Psoas muscle (tissue), 8 donors: ENCODE results near the gene NXF3. TPM values are rescaled to one million over a fixed set of nuclear protein-coding genes. Genes with fewer than 3 reads are reported as not detected.
"Not testable (repeated sequence)": the region's sequence is repeated elsewhere in the genome, so short reads cannot be mapped to it uniquely, and the experiment has no call there.

ENCODE experiments used
- ATAC-seq, 4 donors: fragments of 200-7000 bp; cut with Tn5 transposase; one replicate each; pipeline ENCODE4 v1.9.1; 2020; ENCODE audit warnings: moderate library complexity in 3 of 4, mild to moderate bottlenecking in 2 of 4
- DNase-seq, 2 donors: peaks; one replicate each; pipeline ENCODE4 v3.0.0-alpha.2; 2020
- H3K27ac ChIP-seq: fragments of 200-600 bp; one replicate; pipeline ENCODE4 v1.8.0; 2022
- H3K27me3 ChIP-seq, 3 donors: fragments of 200-600 bp in 1 of 3; one replicate each; pipeline versions ENCODE4 v1.6.1 to v1.8.0; 2013 to 2022; ENCODE audit warnings: low read length in 2 of 3, mild to moderate bottlenecking in 2 of 3, moderate library complexity in 1 of 3; ENCODE audit not compliant: insufficient read depth in 3 of 3
- H3K36me3 ChIP-seq, 2 donors: fragments of 200-600 bp in 1 of 2; one replicate each; pipeline versions ENCODE4 v1.6.1 to v1.8.0; 2013 to 2022; ENCODE audit warnings: low read depth in 1 of 2, mild to moderate bottlenecking in 1 of 2, moderate library complexity in 1 of 2; ENCODE audit not compliant: insufficient read depth in 1 of 2
- H3K4me1 ChIP-seq: fragments of 200-600 bp; one replicate; pipeline ENCODE4 v1.8.0; 2022
- H3K4me3 ChIP-seq: fragments of 200-600 bp; one replicate; pipeline ENCODE4 v1.8.0; 2022; ENCODE audit warnings: mild to moderate bottlenecking
- H3K9me3 ChIP-seq: fragments of 200-600 bp; one replicate; pipeline ENCODE4 v1.8.0; 2022
- CTCF ChIP-seq: fragments of 200-600 bp; IDR thresholded peaks from one replicate; pipeline ENCODE4 v1.8.0; 2022; ENCODE audit warnings: antibody characterized with exemption
- WGBS, 3 donors: extraction: QIAGEN DNeasy Blood & Tissue Kit; methylation state at CpG; one replicate each; pipeline versions ENCODE4 v1.1.6 to v1.1.7; 2013; 5-methylcytosine and 5-hydroxymethylcytosine counted together
- intact Hi-C, 2 donors: fragments of 100-400 bp; cut with DNase I; formaldehyde crosslinking; loops; one replicate each; pipeline versions ENCODE4 v1.11.0 to v1.14.2; 2022
- polyA plus RNA-seq, 3 donors: library from polyadenylated mRNA; stranded (reverse); fragments of 200-250 nt; gene quantifications; one replicate each; pipeline ENCODE4 v1.2.3, GENCODE V29; 2013
- total RNA-seq, 4 donors: library from RNA; stranded (reverse); fragmentation: NEBNext Ultra II Directional in 2 of 4; extraction: Animal tissue kit (Norgen Biotek cat#: 25700) in 2 of 4; gene quantifications; one replicate each; pipeline versions ENCODE4 v1.2.1 to v1.2.4, GENCODE V29; 2021 to 2023
- donor health status: healthy with polysubstance abuse.
- donor health status: DM: no; HTN: no; CAD: no; lungs with moderate emphysema.
- donor health status: Bipolar disorder and iron deficiency.
- donor health status: healthy.
- donor health status: DM: yes; HTN: yes; CAD: no.
- donor health status: DM: no; HTN: no; CAD: no.
- donor health status: DM: no; HTN: no; CAD: no.
- donor health status: DM: yes; HTN: yes; CAD: no.

Gene NXF3
- total and polyA plus RNA-seq, 7 donors, result 0.12 to 0.32 (median 0.15) TPM; not detected in 4

- intact Hi-C loops, result no loop called here
- no peak for ATAC-seq
- 63 to 94% (median 91%) methylated on average over 1 to 4 of the region's 4 CpGs for WGBS, 3 donors
Observed at GRCh38 chrX:103107836-103108235, 14.9 kb upstream of the NXF3 start.

GRCh38 chrX:103107227-103107737 lies 14.3 kb upstream of the NXF3 start:
- H3K4me1 ChIP-seq, H3K4me3 ChIP-seq, DNase-seq, intact Hi-C loops, ATAC-seq, H3K36me3 ChIP-seq, H3K27me3 ChIP-seq, H3K27ac ChIP-seq, H3K9me3 ChIP-seq: not testable (repeated sequence)
- WGBS, 3 donors, result 89 to 97% (median 94%) methylated on average over 6 to 21 of the region's 21 CpGs

More at GRCh38 chrX:103107836-103108235, 14.9 kb upstream of the NXF3 start:
- no peak for TF ChIP-seq CTCF
- no peaks in the 10 kb centered on the region for H3K4me1 ChIP-seq
- DNase-seq, result no peak
- no peaks in the 10 kb centered on the region for H3K36me3 ChIP-seq
- no peak overlapping the region for H3K4me3 ChIP-seq
- H3K9me3 ChIP-seq, result no peaks in the 10 kb centered on the region
- no peaks in the 10 kb centered on the region for H3K27me3 ChIP-seq
- no peak overlapping the region for H3K27ac ChIP-seq

- ATAC-seq, H3K4me3 ChIP-seq, H3K36me3 ChIP-seq, H3K4me1 ChIP-seq, H3K9me3 ChIP-seq, H3K27me3 ChIP-seq, intact Hi-C loops, DNase-seq, H3K27ac ChIP-seq: not testable (repeated sequence)
- WGBS, 3 donors, result 91 to 97% (median 96%) methylated on average over 12 to 26 of the region's 26 CpGs
Observed at GRCh38 chrX:103104370-103104769, 11.4 kb upstream of the NXF3 start.

- intact Hi-C loops, H3K27ac ChIP-seq: not testable (repeated sequence)
Observed at GRCh38 chrX:103103866-103104265, 10.9 kb upstream of the NXF3 start.

GRCh38 chrX:103101299-103102042 lies 8.5 kb upstream of the NXF3 start:
- H3K4me3 ChIP-seq, result no peak overlapping the region
- no peaks in the 10 kb centered on the region for H3K9me3 ChIP-seq
- DNase-seq (no peak), ATAC-seq (no peak)
- WGBS, 3 donors, result 43 to 49% (median 49%) methylated on average over 3 of the region's 3 CpGs
- H3K27ac ChIP-seq, result no peak overlapping the region
- no peaks in the 10 kb centered on the region for H3K36me3 ChIP-seq
- intact Hi-C loops, result no loop called here
- TF ChIP-seq CTCF, result no peak
- peaks cover 0 to 13% (median 2%) of the 10 kb centered on the region in 3 donors for H3K27me3 ChIP-seq
- no peaks in the 10 kb centered on the region for H3K4me1 ChIP-seq

More at GRCh38 chrX:103103866-103104265, 10.9 kb upstream of the NXF3 start:
- DNase-seq, H3K27me3 ChIP-seq, H3K36me3 ChIP-seq, H3K9me3 ChIP-seq, H3K4me3 ChIP-seq, H3K4me1 ChIP-seq, ATAC-seq: not testable (repeated sequence)
- WGBS, 3 donors, result no CpG with 5 or more reads among the region's 2 CpGs

GRCh38 chrX:103100484-103100883 lies 7.5 kb upstream of the NXF3 start:
- Histone ChIP-seq H3K4me3 (no peak overlapping the region), H3K27me3 (peaks cover 0 to 13% (median 2%) of the 10 kb centered on the region in 3 donors), H3K27ac (no peak overlapping the region), H3K4me1 (no peaks in the 10 kb centered on the region), H3K9me3 (no peaks in the 10 kb centered on the region), H3K36me3 (no peaks in the 10 kb centered on the region)
- no peak for TF ChIP-seq CTCF
- ATAC-seq (no peak), DNase-seq (no peak)
- WGBS, 3 donors, result 82 to 86% (median 85%) methylated on average over 4 of the region's 4 CpGs
- intact Hi-C loops, result no loop called here
